ENCODE data around the gene ABI3BP.

ABI3BP gene

GRCh38 chr3:100932491-100932890, 60.7 kb downstream of the ABI3BP start:
- DNase-seq, result no peak

GRCh38 chr3:100928638-100929428, 64.4 kb downstream of the ABI3BP start:
- no peak for DNase-seq

- no peak for DNase-seq
Measured at GRCh38 chr3:100927775-100928174, 65.4 kb downstream of the ABI3BP start.

- no peak for DNase-seq
Measured at GRCh38 chr3:100915706-100916495, 77.3 kb downstream of the ABI3BP start.

- DNase-seq, result no peak
Measured at GRCh38 chr3:100913870-100914648, 79.2 kb downstream of the ABI3BP start.

- DNase-seq, result no peak
Measured at GRCh38 chr3:100912976-100913545, 80.2 kb downstream of the ABI3BP start.

GRCh38 chr3:100912571-100912970, 80.7 kb downstream of the ABI3BP start:
- DNase-seq, result no peak

- DNase-seq, result no peak
Measured at GRCh38 chr3:100911956-100912355, 81.3 kb downstream of the ABI3BP start.

- DNase-seq, result no peak
Measured at GRCh38 chr3:100910986-100911385, 82.2 kb downstream of the ABI3BP start.

- DNase-seq, result no peak
Measured at GRCh38 chr3:100902572-100902971, 90.6 kb downstream of the ABI3BP start.

GRCh38 chr3:100900671-100901335, 92.4 kb downstream of the ABI3BP start:
- no peak for DNase-seq

- no peak for DNase-seq
Measured at GRCh38 chr3:100899440-100900091, 93.7 kb downstream of the ABI3BP start.

- DNase-seq, result no peak
Measured at GRCh38 chr3:100898681-100899080, 94.5 kb downstream of the ABI3BP start.

GRCh38 chr3:100896994-100897393, 96.2 kb downstream of the ABI3BP start:
- no peak for DNase-seq

GRCh38 chr3:100893590-100893989, 99.6 kb downstream of the ABI3BP start:
- DNase-seq, result no peak

- DNase-seq, result no peak
Measured at GRCh38 chr3:100893108-100893507, 100.1 kb downstream of the ABI3BP start.

- DNase-seq, result no peak
Measured at GRCh38 chr3:100891827-100892226, 101.4 kb downstream of the ABI3BP start.

- DNase-seq, result no peak
Measured at GRCh38 chr3:100891033-100891432, 102.2 kb downstream of the ABI3BP start.

- no peak for DNase-seq
Measured at GRCh38 chr3:100888881-100889280, 104.3 kb downstream of the ABI3BP start.

- DNase-seq, result no peak
Measured at GRCh38 chr3:100882571-100882984, 110.6 kb downstream of the ABI3BP start.

- no peak for DNase-seq
Measured at GRCh38 chr3:100880845-100881244, 112.4 kb downstream of the ABI3BP start.

- no peak for DNase-seq
Measured at GRCh38 chr3:100880072-100880471, 113.1 kb downstream of the ABI3BP start.
